ENCODE measurements around the gene TLR8.
"Not testable (repeated sequence)": the region's sequence is repeated elsewhere in the genome, so short reads cannot be mapped to it uniquely, and the experiment has no call there.

The TLR8 gene

DNA sequence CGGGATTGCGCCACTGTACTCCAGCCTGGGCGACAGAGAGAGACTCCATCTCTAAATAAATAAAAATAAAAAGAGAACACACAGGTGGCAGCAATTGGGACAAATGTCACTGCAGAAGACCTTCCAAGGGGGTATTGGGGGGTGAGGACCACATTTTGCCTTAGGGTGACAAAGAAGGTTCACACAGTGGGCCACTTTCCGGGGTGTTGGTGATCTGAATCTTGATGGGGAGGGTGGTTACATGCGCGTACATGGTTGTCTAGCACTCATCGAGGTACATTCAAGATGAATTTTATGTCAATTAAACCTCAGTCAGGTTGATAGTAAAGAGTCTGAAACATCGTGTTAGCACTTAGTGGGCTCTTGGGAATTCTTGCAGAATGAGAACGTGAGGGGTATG lies 48.0 kb downstream of the TLR8 start:
- Histone ChIP-seq H3K4me3 (ENCODE audit: low read depth, low read length) (no peak overlapping the region), H3K36me3 (ENCODE audit: insufficient read depth, low read length) (no peaks in the 10 kb centered on the region), H3K79me2 (ENCODE audit: control insufficient read depth, insufficient read depth, low read length, unreplicated experiment) (no peaks in the 10 kb centered on the region), H3K4me1 (ENCODE audit: control insufficient read depth, insufficient read depth, low read length, unreplicated experiment) (peaks cover 37% of the 10 kb centered on the region), H3K27me3 (ENCODE audit: insufficient read depth, low read length) (no peaks in the 10 kb centered on the region), H3K27ac (ENCODE audit: low read depth, low read length) (no peak overlapping the region), H2AFZ (ENCODE audit: low read length, unreplicated experiment) (no peak overlapping the region)

DNA sequence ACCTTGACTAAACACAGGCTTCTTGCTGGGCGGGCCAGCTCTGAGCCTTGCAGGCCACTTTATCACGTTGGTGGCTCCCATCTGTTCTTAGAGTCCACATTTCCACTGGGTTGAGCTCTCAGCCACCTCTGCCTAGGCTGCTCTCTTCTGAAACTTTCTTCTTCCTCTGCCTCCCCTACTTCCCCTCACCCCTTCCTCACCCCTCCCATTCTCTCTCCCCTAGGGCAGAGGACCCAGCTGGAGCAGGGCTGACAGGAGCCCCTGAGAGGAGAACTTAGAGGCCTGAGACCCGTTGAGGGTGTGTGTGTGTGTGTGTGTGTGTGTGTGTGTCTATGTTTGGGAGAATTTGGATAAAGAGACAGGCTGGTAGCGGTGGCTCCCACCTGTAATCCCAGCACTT lies 48.6 kb downstream of the TLR8 start:
- H3K4me1 ChIP-seq (ENCODE audit: control insufficient read depth, insufficient read depth, low read length, unreplicated experiment), result peaks cover 31% of the 10 kb centered on the region
- H3K27ac ChIP-seq (ENCODE audit: low read depth, low read length), result no peak overlapping the region
- H3K4me3 ChIP-seq (ENCODE audit: low read depth, low read length), result no peak overlapping the region

DNA sequence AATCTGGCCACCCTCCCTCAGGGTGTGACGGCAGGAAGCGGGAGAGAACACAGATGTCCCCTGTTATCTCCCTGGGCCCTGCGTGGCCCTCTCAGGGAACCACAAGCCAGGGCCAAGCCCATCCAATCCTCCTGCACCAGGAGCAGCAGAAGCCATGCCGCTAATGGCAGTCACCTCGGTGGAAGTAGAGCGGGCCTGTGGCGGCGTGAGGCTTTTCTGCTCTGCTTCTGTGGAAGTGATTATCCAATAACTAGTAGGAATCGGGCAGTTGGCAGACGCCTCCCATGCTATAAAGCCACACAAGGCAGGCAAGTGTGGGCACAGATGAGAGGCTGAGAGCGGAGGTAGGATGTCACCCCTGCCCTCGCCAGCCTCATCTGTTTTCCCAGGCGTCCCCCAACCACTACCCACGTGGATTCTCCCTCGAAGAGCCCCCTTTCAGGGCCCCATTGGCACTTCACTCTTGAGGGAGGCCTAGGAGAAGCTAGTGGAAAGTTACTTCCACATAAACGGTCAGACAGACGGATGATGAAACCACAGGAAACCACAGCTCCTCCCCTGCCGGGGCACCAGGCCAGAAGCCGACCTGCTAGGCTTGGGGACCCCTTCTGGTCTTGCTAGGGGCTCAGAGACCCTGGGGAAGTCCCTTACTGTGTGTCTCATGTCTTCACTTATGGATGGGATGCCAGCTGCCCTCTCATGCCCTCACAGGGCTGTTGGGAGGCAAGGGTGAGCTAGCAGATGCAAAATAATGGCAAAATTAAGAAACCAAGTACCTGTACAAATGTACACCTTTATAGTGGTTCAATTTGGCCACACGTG lies 49.7 kb downstream of the TLR8 start:
- Histone ChIP-seq H2AFZ (ENCODE audit: low read length, unreplicated experiment) (peak overlapping the region; percentile 94), H3K27me3 (ENCODE audit: insufficient read depth, low read length) (no peaks in the 10 kb centered on the region), H3K79me2 (ENCODE audit: control insufficient read depth, insufficient read depth, low read length, unreplicated experiment) (no peaks in the 10 kb centered on the region), H3K27ac (ENCODE audit: low read depth, low read length) (peak overlapping the region; percentile 90), H3K4me3 (ENCODE audit: low read depth, low read length) (peak overlapping the region; percentile 47; the same call in 1 of the 2 replicates), H3K36me3 (ENCODE audit: insufficient read depth, low read length) (no peaks in the 10 kb centered on the region), H3K4me1 (ENCODE audit: control insufficient read depth, insufficient read depth, low read length, unreplicated experiment) (peaks cover 20% of the 10 kb centered on the region)

More for the DNA sequence above, 48.6 kb downstream of the TLR8 start:
- H2AFZ ChIP-seq (ENCODE audit: low read length, unreplicated experiment), result no peak overlapping the region
- H3K27me3 ChIP-seq (ENCODE audit: insufficient read depth, low read length), result no peaks in the 10 kb centered on the region
- no peaks in the 10 kb centered on the region for H3K36me3 ChIP-seq (ENCODE audit: insufficient read depth, low read length)
- H3K79me2 ChIP-seq (ENCODE audit: control insufficient read depth, insufficient read depth, low read length, unreplicated experiment), result no peaks in the 10 kb centered on the region

DNA sequence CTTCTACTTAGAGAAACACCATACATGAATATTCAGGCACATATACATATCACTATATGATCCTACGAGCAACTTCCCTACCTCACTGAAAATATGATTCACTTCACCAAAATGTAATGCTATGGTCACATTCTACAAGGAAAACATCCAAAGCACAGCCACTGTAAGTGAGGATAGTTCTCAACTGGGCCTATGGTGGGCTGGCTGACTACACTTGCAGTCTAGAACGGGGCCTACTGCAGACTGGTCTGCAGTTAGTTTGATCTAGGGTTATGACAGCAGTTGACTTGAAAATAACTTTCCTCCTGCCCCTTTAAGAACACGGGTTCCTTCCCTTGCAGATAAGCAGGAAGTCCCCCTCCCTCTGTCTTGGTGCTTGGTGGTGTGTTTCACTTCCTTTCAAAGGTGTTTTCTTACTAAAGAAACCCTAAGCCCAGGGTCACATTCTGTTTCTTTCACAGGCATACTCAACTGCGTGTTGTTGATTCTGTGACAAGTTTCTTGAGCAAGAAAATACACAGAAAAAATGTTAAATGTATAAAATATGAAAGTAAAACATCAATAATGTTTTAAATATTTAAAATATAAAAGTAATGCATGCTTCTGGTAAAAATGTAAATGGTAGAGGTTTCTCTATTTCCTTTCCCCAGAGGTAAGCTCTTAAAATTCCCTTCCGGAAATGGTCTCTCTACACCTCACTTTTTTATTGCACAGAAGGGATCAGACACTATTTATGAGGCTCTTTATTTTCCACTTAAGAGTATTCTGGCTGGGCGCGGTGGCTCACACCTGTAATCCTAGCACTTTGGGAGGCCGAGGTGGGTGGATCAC lies 50.5 kb downstream of the TLR8 start:
- no peaks in the 10 kb centered on the region for H3K27me3 ChIP-seq (ENCODE audit: insufficient read depth, low read length)
- peaks cover 19% of the 10 kb centered on the region for H3K4me1 ChIP-seq (ENCODE audit: control insufficient read depth, insufficient read depth, low read length, unreplicated experiment)
- no peaks in the 10 kb centered on the region for H3K36me3 ChIP-seq (ENCODE audit: insufficient read depth, low read length)
- peak overlapping the region; percentile 47; the same call in 1 of the 2 replicates for H3K4me3 ChIP-seq (ENCODE audit: low read depth, low read length)
- peak overlapping the region; percentile 94 for H2AFZ ChIP-seq (ENCODE audit: low read length, unreplicated experiment)
- peak overlapping the region; percentile 90 for H3K27ac ChIP-seq (ENCODE audit: low read depth, low read length)
- H3K79me2 ChIP-seq (ENCODE audit: control insufficient read depth, insufficient read depth, low read length, unreplicated experiment), result no peaks in the 10 kb centered on the region

DNA sequence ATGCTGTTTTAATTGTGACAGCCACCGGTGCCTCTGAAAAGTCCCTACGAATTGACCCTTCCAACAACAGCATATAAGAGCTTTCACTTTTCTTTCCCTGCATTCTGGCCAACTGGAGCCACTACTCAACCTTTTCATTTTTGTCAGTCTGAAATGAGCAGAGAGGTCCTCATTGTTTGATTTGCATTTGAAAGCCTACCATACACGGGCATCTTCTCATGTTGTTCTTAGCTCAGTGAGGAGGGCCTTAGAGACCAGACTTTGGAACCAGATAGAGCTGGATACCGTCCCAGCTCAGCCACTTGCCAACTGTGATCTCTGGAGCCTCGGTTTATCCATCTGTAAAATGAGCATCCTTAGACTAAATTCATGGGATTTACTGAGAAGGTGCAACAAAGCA lies 51.6 kb downstream of the TLR8 start:
- H2AFZ ChIP-seq (ENCODE audit: low read length, unreplicated experiment), result peak overlapping the region; percentile 25
- H3K27ac ChIP-seq (ENCODE audit: low read depth, low read length), result no peak overlapping the region
- no peaks in the 10 kb centered on the region for H3K27me3 ChIP-seq (ENCODE audit: insufficient read depth, low read length)
- H3K36me3 ChIP-seq (ENCODE audit: insufficient read depth, low read length), result no peaks in the 10 kb centered on the region
- H3K4me1 ChIP-seq (ENCODE audit: control insufficient read depth, insufficient read depth, low read length, unreplicated experiment), result peaks cover 19% of the 10 kb centered on the region
- no peak overlapping the region for H3K4me3 ChIP-seq (ENCODE audit: low read depth, low read length)
- no peaks in the 10 kb centered on the region for H3K79me2 ChIP-seq (ENCODE audit: control insufficient read depth, insufficient read depth, low read length, unreplicated experiment)

DNA sequence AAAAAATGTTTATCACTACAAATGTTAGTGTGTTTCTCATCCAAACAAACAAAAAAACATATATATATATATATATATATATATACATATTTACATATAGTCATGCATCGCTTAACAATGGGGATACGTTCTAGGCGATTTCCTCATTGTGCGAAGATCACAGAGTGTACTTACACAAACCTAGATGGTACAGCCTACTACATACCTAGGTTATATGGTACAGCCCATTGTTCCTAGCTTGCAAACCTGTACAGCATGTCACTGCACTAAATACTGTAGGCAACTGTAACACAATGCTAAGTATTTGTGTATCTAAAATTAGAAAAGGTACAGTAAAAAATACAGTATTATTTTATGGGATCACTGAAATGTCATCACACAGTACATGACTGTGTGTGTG lies 52.0 kb downstream of the TLR8 start:
- H3K4me1 ChIP-seq (ENCODE audit: control insufficient read depth, insufficient read depth, low read length, unreplicated experiment), result peaks cover 19% of the 10 kb centered on the region
- no peak overlapping the region for H3K27ac ChIP-seq (ENCODE audit: low read depth, low read length)
- no peaks in the 10 kb centered on the region for H3K79me2 ChIP-seq (ENCODE audit: control insufficient read depth, insufficient read depth, low read length, unreplicated experiment)
- H3K27me3 ChIP-seq (ENCODE audit: insufficient read depth, low read length), result no peaks in the 10 kb centered on the region
- H2AFZ ChIP-seq (ENCODE audit: low read length, unreplicated experiment), result no peak overlapping the region
- H3K36me3 ChIP-seq (ENCODE audit: insufficient read depth, low read length), result no peaks in the 10 kb centered on the region
- no peak overlapping the region for H3K4me3 ChIP-seq (ENCODE audit: low read depth, low read length)

DNA sequence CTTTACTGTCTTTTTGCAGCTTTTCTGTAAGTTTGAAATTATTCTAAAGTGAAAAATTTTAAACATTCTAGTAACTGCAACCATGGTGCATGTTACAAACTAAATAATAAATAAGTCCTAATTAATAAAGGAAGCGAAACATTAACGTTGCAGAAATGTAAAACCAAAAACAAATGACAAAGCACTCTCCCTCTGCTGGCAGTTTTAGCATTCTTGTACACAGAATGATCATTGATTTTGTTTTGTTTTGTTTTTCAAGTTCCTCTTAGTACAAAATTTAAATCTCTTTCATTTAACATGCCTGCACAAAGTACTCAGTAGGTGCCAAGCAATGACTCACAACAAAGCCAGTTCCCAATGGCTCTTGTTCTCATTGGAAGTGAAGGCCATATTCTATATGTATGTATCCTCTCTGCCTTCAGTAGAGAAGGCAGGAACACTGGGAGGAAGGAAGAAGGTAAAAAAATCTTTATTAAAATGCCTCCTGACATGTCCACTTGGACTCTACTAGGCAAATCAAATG lies 54.8 kb downstream of the TLR8 start:
- Histone ChIP-seq H3K4me3 (ENCODE audit: low read depth, low read length) (no peak overlapping the region), H3K27me3 (ENCODE audit: insufficient read depth, low read length) (no peaks in the 10 kb centered on the region), H3K27ac (ENCODE audit: low read depth, low read length) (no peak overlapping the region), H3K4me1 (ENCODE audit: control insufficient read depth, insufficient read depth, low read length, unreplicated experiment) (peaks cover 12% of the 10 kb centered on the region), H3K79me2 (ENCODE audit: control insufficient read depth, insufficient read depth, low read length, unreplicated experiment) (no peaks in the 10 kb centered on the region), H2AFZ (ENCODE audit: low read length, unreplicated experiment) (peak overlapping the region; percentile 25), H3K36me3 (ENCODE audit: insufficient read depth, low read length) (no peaks in the 10 kb centered on the region)

DNA sequence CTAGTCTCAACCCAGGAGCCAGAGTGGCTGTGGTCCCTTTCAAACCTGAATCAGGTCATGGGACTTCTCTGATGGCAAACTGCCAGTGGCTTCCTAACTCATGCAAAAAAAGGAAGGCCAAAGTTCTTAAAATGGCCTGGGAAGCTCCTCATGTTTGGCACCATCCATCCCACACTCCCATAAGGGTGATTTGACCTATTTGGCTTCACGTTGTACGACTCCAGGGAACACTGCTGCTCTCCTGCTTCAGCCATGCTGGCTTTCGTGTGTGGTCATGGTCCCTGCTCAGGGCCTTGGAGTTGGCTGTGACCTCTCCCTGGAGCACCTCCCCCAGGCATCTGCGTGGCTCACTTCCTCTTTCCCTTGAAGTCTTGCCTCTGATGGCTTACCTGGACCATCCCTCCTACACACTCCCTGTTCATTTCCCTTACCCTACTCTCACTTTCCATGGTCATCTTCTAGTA lies 55.7 kb downstream of the TLR8 start:
- Histone ChIP-seq H3K79me2 (ENCODE audit: control insufficient read depth, insufficient read depth, low read length, unreplicated experiment) (no peaks in the 10 kb centered on the region), H3K27ac (ENCODE audit: low read depth, low read length) (no peak overlapping the region), H2AFZ (ENCODE audit: low read length, unreplicated experiment) (no peak overlapping the region), H3K4me1 (ENCODE audit: control insufficient read depth, insufficient read depth, low read length, unreplicated experiment) (peaks cover 4% of the 10 kb centered on the region), H3K4me3 (ENCODE audit: low read depth, low read length) (no peak overlapping the region), H3K36me3 (ENCODE audit: insufficient read depth, low read length) (no peaks in the 10 kb centered on the region), H3K27me3 (ENCODE audit: insufficient read depth, low read length) (no peaks in the 10 kb centered on the region)

DNA sequence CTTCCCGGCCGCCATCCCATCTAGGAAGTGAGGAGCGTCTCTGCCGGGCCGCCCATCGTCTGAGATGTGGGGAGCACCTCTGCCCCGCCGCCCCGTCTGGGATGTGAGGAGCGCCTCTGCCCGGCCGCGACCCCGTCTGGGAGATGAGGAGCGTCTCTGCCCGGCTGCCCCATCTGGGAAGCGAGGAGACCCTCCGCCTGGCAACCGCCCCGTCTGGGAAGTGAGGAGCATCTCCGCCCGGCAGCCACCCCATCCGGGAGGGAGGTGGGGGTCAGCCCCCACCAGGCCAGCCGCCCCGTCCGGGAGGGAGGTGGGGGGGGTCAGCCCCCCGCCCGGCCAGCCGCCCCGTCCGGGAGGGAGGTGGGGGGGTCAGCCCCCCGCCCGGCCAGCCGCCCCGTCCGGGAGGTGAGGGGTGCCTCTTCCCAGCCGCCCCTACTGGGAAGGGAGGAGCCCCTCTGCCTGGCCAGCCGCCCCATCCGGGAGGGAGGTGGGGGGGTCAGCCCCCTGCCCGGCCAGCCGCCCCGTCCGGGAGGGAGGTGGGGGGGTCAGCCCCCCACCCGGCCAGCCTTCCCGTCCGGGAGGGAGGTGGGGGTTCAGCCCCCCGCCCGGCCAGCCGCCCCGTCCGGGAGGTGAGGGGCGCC lies 56.9 kb downstream of the TLR8 start:
- H3K79me2 ChIP-seq (ENCODE audit: control insufficient read depth, insufficient read depth, low read length, unreplicated experiment); H3K36me3 ChIP-seq (ENCODE audit: insufficient read depth, low read length); H3K27ac ChIP-seq (ENCODE audit: low read depth, low read length); H3K4me3 ChIP-seq (ENCODE audit: low read depth, low read length); H2AFZ ChIP-seq (ENCODE audit: low read length, unreplicated experiment); H3K4me1 ChIP-seq (ENCODE audit: control insufficient read depth, insufficient read depth, low read length, unreplicated experiment); H3K27me3 ChIP-seq (ENCODE audit: insufficient read depth, low read length): not testable (repeated sequence)

DNA sequence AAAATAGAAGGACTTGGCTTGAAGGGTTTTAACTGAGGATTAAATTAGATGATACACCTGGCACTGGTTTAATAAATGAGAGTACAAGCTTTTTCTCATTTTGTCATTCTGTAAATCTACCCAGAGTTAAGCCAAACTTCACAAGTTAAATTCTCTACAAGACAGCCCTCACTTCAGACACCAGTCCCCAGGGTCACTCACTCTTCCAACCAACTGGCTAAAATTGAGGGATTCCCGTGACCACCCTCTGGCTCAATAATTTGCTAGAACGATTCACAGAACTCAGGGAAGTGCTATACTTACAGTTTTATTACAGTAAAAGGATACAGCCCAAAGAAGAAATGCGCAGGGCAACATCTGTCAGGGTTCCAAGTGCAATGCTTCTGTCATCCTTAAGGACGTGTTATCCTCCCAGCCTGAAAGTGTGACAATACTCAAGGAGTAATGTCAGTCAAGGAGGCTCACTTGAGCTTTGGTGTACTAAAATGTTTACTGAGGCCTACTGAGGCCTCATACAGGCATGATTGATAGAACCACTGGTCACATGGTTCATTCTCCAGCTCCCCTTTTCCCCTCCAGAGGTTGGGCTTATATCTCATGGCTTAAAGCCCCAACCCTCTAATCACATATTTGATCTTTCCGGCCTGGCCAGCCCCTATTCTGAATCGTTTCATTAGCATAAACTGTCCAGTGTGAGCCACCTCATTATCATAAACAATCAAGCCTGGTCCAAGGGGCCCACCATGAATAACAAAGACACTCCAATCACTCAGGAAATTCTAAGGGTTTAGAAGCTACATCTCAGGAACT lies 58.9 kb downstream of the TLR8 start:
- Histone ChIP-seq H3K79me2 (ENCODE audit: control insufficient read depth, insufficient read depth, low read length, unreplicated experiment) (no peaks in the 10 kb centered on the region), H3K4me3 (ENCODE audit: low read depth, low read length) (no peak overlapping the region), H2AFZ (ENCODE audit: low read length, unreplicated experiment) (no peak overlapping the region), H3K27me3 (ENCODE audit: insufficient read depth, low read length) (no peaks in the 10 kb centered on the region), H3K36me3 (ENCODE audit: insufficient read depth, low read length) (no peaks in the 10 kb centered on the region), H3K27ac (ENCODE audit: low read depth, low read length) (no peak overlapping the region), H3K4me1 (ENCODE audit: control insufficient read depth, insufficient read depth, low read length, unreplicated experiment) (peaks cover under 1% of the 10 kb centered on the region)

Data from ACC112 (cell line).